Rectal smooth muscle tissue (tissue), 1 donor: ENCODE data around the gene IBSP.

Experiments
- H3K27ac ChIP-seq: one replicate; pipeline ENCODE4 v1.7.0; 2013; ENCODE audit warnings: low read depth, low read length, inconsistent platforms
- H3K27me3 ChIP-seq: one replicate; pipeline ENCODE4 v1.7.0; 2013; ENCODE audit warnings: low read length; ENCODE audit not compliant: control insufficient read depth, insufficient read depth
- H3K36me3 ChIP-seq: one replicate; pipeline ENCODE4 v1.7.0; 2013; ENCODE audit warnings: low read length; ENCODE audit not compliant: control insufficient read depth, insufficient read depth
- H3K4me1 ChIP-seq: one replicate; pipeline ENCODE4 v1.7.0; 2013; ENCODE audit warnings: low read length; ENCODE audit not compliant: control insufficient read depth, insufficient read depth
- H3K4me3 ChIP-seq: one replicate; pipeline ENCODE4 v1.7.0; 2013; ENCODE audit warnings: low read length
- H3K9ac ChIP-seq: one replicate; pipeline ENCODE4 v1.7.0; 2013; ENCODE audit warnings: low read length

The IBSP gene

GRCh38 chr4:87840149-87840548 is 40.8 kb downstream of the IBSP start:
- H3K36me3 ChIP-seq, result no peaks in the 10 kb centered on the region
- H3K4me3 ChIP-seq, result no peak overlapping the region
- H3K4me1 ChIP-seq, result no peaks in the 10 kb centered on the region
- H3K27me3 ChIP-seq, result no peaks in the 10 kb centered on the region
- no peak overlapping the region for H3K9ac ChIP-seq
- peak overlapping the region; percentile 48 for H3K27ac ChIP-seq

- Histone ChIP-seq H3K9ac (no peak overlapping the region), H3K36me3 (no peaks in the 10 kb centered on the region), H3K27ac (no peak overlapping the region), H3K4me3 (no peak overlapping the region), H3K27me3 (no peaks in the 10 kb centered on the region), H3K4me1 (no peaks in the 10 kb centered on the region)
These were observed 44.6 kb downstream of the IBSP start for GRCh38 chr4:87843936-87844335.

- Histone ChIP-seq H3K36me3 (no peaks in the 10 kb centered on the region), H3K27ac (no peak overlapping the region), H3K4me1 (no peaks in the 10 kb centered on the region), H3K9ac (no peak overlapping the region), H3K4me3 (no peak overlapping the region), H3K27me3 (no peaks in the 10 kb centered on the region)
These were observed 45.1 kb downstream of the IBSP start for GRCh38 chr4:87844452-87844851.

- H3K27ac ChIP-seq, result no peak overlapping the region
- no peaks in the 10 kb centered on the region for H3K4me1 ChIP-seq
- H3K27me3 ChIP-seq, result no peaks in the 10 kb centered on the region
- H3K36me3 ChIP-seq, result no peaks in the 10 kb centered on the region
- H3K9ac ChIP-seq, result no peak overlapping the region
- H3K4me3 ChIP-seq, result no peak overlapping the region
These were observed 46.9 kb downstream of the IBSP start for GRCh38 chr4:87846226-87846625.

GRCh38 chr4:87848622-87849351 is 49.4 kb downstream of the IBSP start:
- peak overlapping the region; percentile 36 for H3K4me3 ChIP-seq
- H3K36me3 ChIP-seq, result no peaks in the 10 kb centered on the region
- no peak overlapping the region for H3K27ac ChIP-seq
- H3K27me3 ChIP-seq, result no peaks in the 10 kb centered on the region
- H3K4me1 ChIP-seq, result no peaks in the 10 kb centered on the region
- H3K9ac ChIP-seq, result no peak overlapping the region

GRCh38 chr4:87849612-87850011 is 50.3 kb downstream of the IBSP start:
- H3K4me3 ChIP-seq, result no peak overlapping the region
- no peak overlapping the region for H3K9ac ChIP-seq
- H3K4me1 ChIP-seq, result no peaks in the 10 kb centered on the region
- H3K27ac ChIP-seq, result no peak overlapping the region
- no peaks in the 10 kb centered on the region for H3K27me3 ChIP-seq
- no peaks in the 10 kb centered on the region for H3K36me3 ChIP-seq

- Histone ChIP-seq H3K9ac (no peak overlapping the region), H3K4me1 (no peaks in the 10 kb centered on the region), H3K27ac (no peak overlapping the region), H3K27me3 (no peaks in the 10 kb centered on the region), H3K4me3 (no peak overlapping the region), H3K36me3 (no peaks in the 10 kb centered on the region)
These were observed 52.0 kb downstream of the IBSP start for GRCh38 chr4:87851332-87851731.

GRCh38 chr4:87851953-87852352 is 52.6 kb downstream of the IBSP start:
- Histone ChIP-seq H3K4me1 (no peaks in the 10 kb centered on the region), H3K9ac (no peak overlapping the region), H3K27me3 (no peaks in the 10 kb centered on the region), H3K27ac (no peak overlapping the region), H3K36me3 (no peaks in the 10 kb centered on the region), H3K4me3 (no peak overlapping the region)

- no peak overlapping the region for H3K9ac ChIP-seq
- H3K27ac ChIP-seq, result no peak overlapping the region
- H3K36me3 ChIP-seq, result no peaks in the 10 kb centered on the region
- no peaks in the 10 kb centered on the region for H3K27me3 ChIP-seq
- no peaks in the 10 kb centered on the region for H3K4me1 ChIP-seq
- no peak overlapping the region for H3K4me3 ChIP-seq
These were observed 53.8 kb downstream of the IBSP start for GRCh38 chr4:87853108-87853507.

- Histone ChIP-seq H3K27me3 (no peaks in the 10 kb centered on the region), H3K36me3 (no peaks in the 10 kb centered on the region), H3K4me1 (no peaks in the 10 kb centered on the region), H3K9ac (no peak overlapping the region), H3K4me3 (no peak overlapping the region), H3K27ac (no peak overlapping the region)
These were observed 54.5 kb downstream of the IBSP start for GRCh38 chr4:87853891-87854290.

- Histone ChIP-seq H3K4me1 (no peaks in the 10 kb centered on the region), H3K4me3 (no peak overlapping the region), H3K36me3 (no peaks in the 10 kb centered on the region), H3K27me3 (no peaks in the 10 kb centered on the region), H3K27ac (no peak overlapping the region), H3K9ac (no peak overlapping the region)
These were observed 56.2 kb downstream of the IBSP start for GRCh38 chr4:87855559-87855958.

GRCh38 chr4:87856816-87857215 is 57.5 kb downstream of the IBSP start:
- H3K36me3 ChIP-seq, result no peaks in the 10 kb centered on the region
- no peak overlapping the region for H3K27ac ChIP-seq
- H3K27me3 ChIP-seq, result no peaks in the 10 kb centered on the region
- H3K9ac ChIP-seq, result no peak overlapping the region
- no peak overlapping the region for H3K4me3 ChIP-seq
- H3K4me1 ChIP-seq, result no peaks in the 10 kb centered on the region

- no peak overlapping the region for H3K4me3 ChIP-seq
- H3K4me1 ChIP-seq, result no peaks in the 10 kb centered on the region
- H3K27me3 ChIP-seq, result no peaks in the 10 kb centered on the region
- no peak overlapping the region for H3K27ac ChIP-seq
- H3K9ac ChIP-seq, result no peak overlapping the region
- no peaks in the 10 kb centered on the region for H3K36me3 ChIP-seq
These were observed 58.4 kb downstream of the IBSP start for GRCh38 chr4:87857789-87858188.
